NCI-H510A (cell line): ENCODE data around the gene UBE2D2.

Experiments
- DNase-seq: peaks from one replicate; lab custom pipeline; 2025; lab: John Stamatoyannopoulos, UW

The UBE2D2 gene

GRCh38 chr5:139648205-139649081 is 87.3 kb downstream of the UBE2D2 start, which contains the start of gene CXXC5:
Gene CXXC5, plus strand, starts transcription at chr5:139648349. Its CDS starts 32,175 bp downstream, at chr5:139680524.
- peak; percentile 59 for DNase-seq

GRCh38 chr5:139649082-139649991 is 88.2 kb downstream of the UBE2D2 start:
- no peak for DNase-seq

GRCh38 chr5:139650031-139650688 is 89.0 kb downstream of the UBE2D2 start:
- DNase-seq: no peak

- DNase-seq: no peak
These were observed 89.5 kb downstream of the UBE2D2 start for GRCh38 chr5:139650689-139651042.

- no peak for DNase-seq
These were observed 90.1 kb downstream of the UBE2D2 start for GRCh38 chr5:139651043-139651834.

- no peak for DNase-seq
These were observed 91.0 kb downstream of the UBE2D2 start for GRCh38 chr5:139651853-139652787.

GRCh38 chr5:139652788-139653241 is 91.7 kb downstream of the UBE2D2 start:
- DNase-seq: no peak

GRCh38 chr5:139653616-139654015 is 92.5 kb downstream of the UBE2D2 start:
- DNase-seq: no peak

GRCh38 chr5:139654464-139654863 is 93.3 kb downstream of the UBE2D2 start:
- DNase-seq: no peak

- no peak for DNase-seq
These were observed 93.8 kb downstream of the UBE2D2 start for GRCh38 chr5:139654871-139655491.

GRCh38 chr5:139655727-139656271 is 94.7 kb downstream of the UBE2D2 start:
- no peak for DNase-seq

GRCh38 chr5:139657363-139658321 is 96.5 kb downstream of the UBE2D2 start:
- no peak for DNase-seq

- no peak for DNase-seq
These were observed 97.4 kb downstream of the UBE2D2 start for GRCh38 chr5:139658501-139658927.

GRCh38 chr5:139658928-139659667 is 98.0 kb downstream of the UBE2D2 start:
- no peak for DNase-seq

GRCh38 chr5:139659695-139660101 is 98.6 kb downstream of the UBE2D2 start:
- no peak for DNase-seq

GRCh38 chr5:139660105-139660922 is 99.2 kb downstream of the UBE2D2 start:
- DNase-seq: no peak
